H9 (cell line): ENCODE results near the gene PLXNB2. TPM values are rescaled to one million over a fixed set of nuclear protein-coding genes. Genes with fewer than 3 reads are reported as not detected.

ENCODE experiments used
- DNase-seq: peaks from one replicate; pipeline ENCODE4 v3.0.0-alpha.2; 2017
- H2AFZ ChIP-seq: one replicate; pipeline ENCODE4 v1.6.1; 2013; ENCODE audit warnings: mild to moderate bottlenecking, low read length, control low read depth, moderate library complexity
- H2AK5ac ChIP-seq: 2 replicates; pipeline ENCODE4 v1.6.1; 2013; ENCODE audit warnings: low read length, control low read depth, mixed read lengths; ENCODE audit not compliant: insufficient read length
- H2BK120ac ChIP-seq: one replicate; pipeline ENCODE4 v1.6.1; 2013; ENCODE audit warnings: low read depth, mild to moderate bottlenecking, low read length, control low read depth, inconsistent platforms; ENCODE audit not compliant: poor library complexity, severe bottlenecking
- H2BK12ac ChIP-seq: 2 replicates; pipeline ENCODE4 v1.6.1; 2013; ENCODE audit warnings: low read length, control low read depth, mixed read lengths, low read depth; ENCODE audit not compliant: insufficient read length
- H2BK15ac ChIP-seq: 2 replicates; pipeline ENCODE4 v1.6.1; 2013; ENCODE audit warnings: low read depth, low read length, control low read depth
- H2BK20ac ChIP-seq: one replicate; pipeline ENCODE4 v1.6.1; 2013; ENCODE audit warnings: low read depth, mild to moderate bottlenecking, low read length, control low read depth, inconsistent platforms; ENCODE audit not compliant: poor library complexity, severe bottlenecking
- H2BK5ac ChIP-seq: 2 replicates; pipeline ENCODE4 v1.6.1; 2013; ENCODE audit warnings: low read length, control low read depth, mixed read lengths; ENCODE audit not compliant: insufficient read length
- H3K14ac ChIP-seq: 2 replicates; pipeline ENCODE4 v1.6.1; 2013; ENCODE audit warnings: low read length, control low read depth; ENCODE audit not compliant: insufficient read depth
- H3K18ac ChIP-seq: 2 replicates; pipeline ENCODE4 v1.6.1; 2013; ENCODE audit warnings: low read depth, mild to moderate bottlenecking, mixed read lengths, low read length, control low read depth; ENCODE audit not compliant: insufficient read length
- H3K23ac ChIP-seq: 2 replicates; pipeline ENCODE4 v1.6.1; 2013; ENCODE audit warnings: low read length, control low read depth, mixed read lengths, low read depth; ENCODE audit not compliant: insufficient read length
- H3K23me2 ChIP-seq: 2 replicates; pipeline ENCODE4 v1.6.1; 2013; ENCODE audit warnings: low read depth, mild to moderate bottlenecking, mixed read lengths, low read length, control low read depth; ENCODE audit not compliant: insufficient read length, poor library complexity, severe bottlenecking
- H3K27ac ChIP-seq: 2 replicates; pipeline ENCODE4 v1.5.1; 2013; ENCODE audit warnings: low read length, control low read depth, mixed read lengths, low read depth; ENCODE audit not compliant: insufficient read length
- H3K27me3 ChIP-seq: 2 replicates; pipeline ENCODE4 v1.6.1; 2013; ENCODE audit warnings: low read length, control low read depth, inconsistent platforms; ENCODE audit not compliant: insufficient read depth
- H3K4ac ChIP-seq: 2 replicates; pipeline ENCODE4 v1.6.1; 2013; ENCODE audit warnings: low read depth, mild to moderate bottlenecking, control low read depth, inconsistent platforms, low read length, moderate library complexity
- H3K4me1 ChIP-seq: 2 replicates; pipeline ENCODE4 v1.6.1; 2013; ENCODE audit warnings: low read length, control low read depth, inconsistent platforms; ENCODE audit not compliant: insufficient read depth
- H3K4me2 ChIP-seq: 2 replicates; pipeline ENCODE4 v1.6.1; 2013; ENCODE audit warnings: low read length, control low read depth, mixed read lengths; ENCODE audit not compliant: insufficient read length, insufficient read depth
- H3K56ac ChIP-seq: 2 replicates; pipeline ENCODE4 v1.6.1; 2013; ENCODE audit warnings: low read depth, mild to moderate bottlenecking, mixed read lengths, low read length, control low read depth; ENCODE audit not compliant: insufficient read length
- H3K79me1 ChIP-seq: 2 replicates; pipeline ENCODE4 v1.6.1; 2013; ENCODE audit warnings: low read depth, mild to moderate bottlenecking, moderate library complexity, low read length, control low read depth, inconsistent platforms; ENCODE audit not compliant: insufficient read depth, poor library complexity, severe bottlenecking
- H3K79me2 ChIP-seq: 2 replicates; pipeline ENCODE4 v1.6.1; 2013; ENCODE audit warnings: low read length, control low read depth, inconsistent platforms; ENCODE audit not compliant: insufficient read depth
- H3K9ac ChIP-seq: 2 replicates; pipeline ENCODE4 v1.6.1; 2013; ENCODE audit warnings: low read length, control low read depth, mixed read lengths; ENCODE audit not compliant: insufficient read length; ENCODE audit errors: extremely low read depth
- H3K9me3 ChIP-seq: one replicate; pipeline ENCODE4 v1.6.1; 2013; ENCODE audit warnings: low read depth, low read length, inconsistent platforms; ENCODE audit not compliant: control insufficient read depth
- H3T11ph ChIP-seq: one replicate; pipeline ENCODE4 v1.6.1; 2013; ENCODE audit warnings: mild to moderate bottlenecking, low read length, control low read depth, inconsistent platforms
- H4K20me1 ChIP-seq: one replicate; pipeline ENCODE4 v1.6.1; 2013; ENCODE audit not compliant: control insufficient read depth, insufficient read length, insufficient read depth
- H4K5ac ChIP-seq: 2 replicates; pipeline ENCODE4 v1.6.1; 2013; ENCODE audit warnings: low read depth, mild to moderate bottlenecking, mixed read lengths, low read length, control low read depth; ENCODE audit not compliant: insufficient read length
- H4K8ac ChIP-seq: replicated peaks from 2 replicates; pipeline ENCODE4 v1.6.1; 2013; ENCODE audit warnings: low read length, control low read depth, mixed read lengths, low read depth; ENCODE audit not compliant: insufficient read length
- H4K91ac ChIP-seq: 2 replicates; pipeline ENCODE4 v1.6.1; 2013; ENCODE audit warnings: low read depth, mild to moderate bottlenecking, moderate library complexity, mixed read lengths, low read length, control low read depth; ENCODE audit not compliant: insufficient read length
- H3K27ac Mint-ChIP-seq, 3 experiments: 2 replicates in 2 of 3; 3 replicates in 1 of 3; pipeline ENCODE4 v1.8.0; 2020 to 2021; ENCODE audit warnings: mixed read lengths in 3 of 3, mild to moderate bottlenecking in 1 of 3, moderate library complexity in 1 of 3
- H3K27me3 Mint-ChIP-seq: 2 replicates; pipeline ENCODE4 v1.8.0; 2021; ENCODE audit warnings: low read depth, mild to moderate bottlenecking, moderate library complexity, mixed read lengths
- H3K36me3 Mint-ChIP-seq, 3 experiments: 2 replicates in 2 of 3; 3 replicates in 1 of 3; pipeline ENCODE4 v1.8.0; 2020 to 2021; ENCODE audit warnings: low read depth in 3 of 3, mixed read lengths in 3 of 3; ENCODE audit not compliant: insufficient read depth in 1 of 3
- H3K4me1 Mint-ChIP-seq, 2 experiments: 2 replicates each; pipeline ENCODE4 v1.8.0; 2020; ENCODE audit warnings: mixed read lengths in 2 of 2
- H3K4me3 Mint-ChIP-seq, 2 experiments: 2 replicates in 1 of 2; 3 replicates in 1 of 2; pipeline ENCODE4 v1.8.0; 2020 to 2021; ENCODE audit warnings: mild to moderate bottlenecking in 2 of 2, mixed read lengths in 2 of 2, moderate library complexity in 1 of 2
- H3K9me3 Mint-ChIP-seq, 2 experiments: 2 replicates in 1 of 2; 3 replicates in 1 of 2; pipeline ENCODE4 v1.8.0; 2020; ENCODE audit warnings: mild to moderate bottlenecking in 2 of 2, mixed read lengths in 2 of 2, moderate library complexity in 1 of 2
- WGBS: extraction: QIAGEN DNeasy Blood & Tissue Kit; methylation state at CpG from one replicate; pipeline ENCODE4 v1.1.7; 2013; ENCODE audit warnings: missing lambda C conversion rate, low lambda C conversion rate, mixed read lengths; ENCODE audit not compliant: insufficient read length; ENCODE audit errors: extremely low coverage; 5-methylcytosine and 5-hydroxymethylcytosine counted together
- total RNA-seq: library from RNA; stranded (reverse); gene quantifications from 2 replicates; pipeline ENCODE4 v1.2.1, GENCODE V29; 2021
- TF ChIP-seq, protein P1 (sequence below): fragments of 200-600 bp; sonication (generic); conservative IDR thresholded peaks from 3 replicates; pipeline ENCODE4 v1.8.0; 2021; ENCODE audit warnings: antibody characterized with exemption, mild to moderate bottlenecking

The PLXNB2 gene
- total RNA-seq, 1 experiment from 2014 or later: 87.6 TPM

DNA sequence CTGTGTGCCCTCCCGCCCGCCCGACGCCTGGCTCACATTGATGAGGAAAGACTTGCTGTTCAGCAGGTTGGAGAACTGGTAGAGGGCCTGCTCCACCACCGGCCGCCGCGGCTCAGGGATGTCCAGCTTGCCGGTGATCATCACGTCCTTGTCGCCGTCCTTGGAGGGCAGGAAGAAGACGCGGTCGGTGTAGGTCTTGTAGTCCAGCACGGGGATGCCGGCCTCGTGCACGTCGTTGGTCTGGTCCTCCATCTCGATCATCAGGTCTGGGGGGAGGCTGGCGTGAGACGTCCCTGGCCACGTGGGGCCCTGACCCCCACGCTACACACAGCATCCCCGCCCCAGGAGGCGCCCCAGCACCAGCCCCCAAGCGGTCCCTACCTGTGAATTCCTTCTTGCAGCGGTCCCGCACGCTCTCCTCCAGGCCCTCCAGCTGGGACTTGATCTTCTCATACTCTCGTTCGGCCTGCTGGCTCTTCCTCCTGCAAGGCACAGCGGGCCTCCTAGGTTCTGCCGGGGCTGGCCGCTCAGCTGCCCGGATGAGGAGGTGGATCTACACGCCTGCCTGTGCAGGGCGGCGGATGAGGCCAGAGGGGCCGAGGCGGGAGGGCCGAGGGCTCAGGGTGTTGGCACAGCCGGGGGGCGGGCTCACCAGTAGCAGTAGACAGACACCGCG lies 26.6 kb downstream of the PLXNB2 start:
- no peak overlapping the region for H4K91ac ChIP-seq
- H3K23ac ChIP-seq: no peak overlapping the region
- H3K18ac ChIP-seq: no peak overlapping the region
- no peak overlapping the region for H3K4me2 ChIP-seq
- H3K27ac ChIP-seq: no peak overlapping the region
- H4K5ac ChIP-seq: no peak overlapping the region
- H2BK20ac ChIP-seq: no peak overlapping the region
- Mint-ChIP-seq H3K36me3 (peaks cover 37 to 62% (median 59%) of the 10 kb centered on the region in 3 experiments), H3K4me1 (no peaks in the 10 kb centered on the region), H3K27ac (no peak overlapping the region), H3K4me3 (no peak overlapping the region), H3K27me3 (no peaks in the 10 kb centered on the region), H3K9me3 (peaks cover 6 to 9% of the 10 kb centered on the region in 2 experiments)
- H3K4me1 ChIP-seq: no peaks in the 10 kb centered on the region
- H3K27me3 ChIP-seq: no peaks in the 10 kb centered on the region
- no peak overlapping the region for H2BK120ac ChIP-seq
- H3K79me2 ChIP-seq: no peaks in the 10 kb centered on the region
- no peak overlapping the region for H2AFZ ChIP-seq
- DNase-seq: no peak
- no peak overlapping the region for H3T11ph ChIP-seq
- no peak overlapping the region for H4K8ac ChIP-seq
- H2BK15ac ChIP-seq: no peak overlapping the region
- TF ChIP-seq, protein P1, sequence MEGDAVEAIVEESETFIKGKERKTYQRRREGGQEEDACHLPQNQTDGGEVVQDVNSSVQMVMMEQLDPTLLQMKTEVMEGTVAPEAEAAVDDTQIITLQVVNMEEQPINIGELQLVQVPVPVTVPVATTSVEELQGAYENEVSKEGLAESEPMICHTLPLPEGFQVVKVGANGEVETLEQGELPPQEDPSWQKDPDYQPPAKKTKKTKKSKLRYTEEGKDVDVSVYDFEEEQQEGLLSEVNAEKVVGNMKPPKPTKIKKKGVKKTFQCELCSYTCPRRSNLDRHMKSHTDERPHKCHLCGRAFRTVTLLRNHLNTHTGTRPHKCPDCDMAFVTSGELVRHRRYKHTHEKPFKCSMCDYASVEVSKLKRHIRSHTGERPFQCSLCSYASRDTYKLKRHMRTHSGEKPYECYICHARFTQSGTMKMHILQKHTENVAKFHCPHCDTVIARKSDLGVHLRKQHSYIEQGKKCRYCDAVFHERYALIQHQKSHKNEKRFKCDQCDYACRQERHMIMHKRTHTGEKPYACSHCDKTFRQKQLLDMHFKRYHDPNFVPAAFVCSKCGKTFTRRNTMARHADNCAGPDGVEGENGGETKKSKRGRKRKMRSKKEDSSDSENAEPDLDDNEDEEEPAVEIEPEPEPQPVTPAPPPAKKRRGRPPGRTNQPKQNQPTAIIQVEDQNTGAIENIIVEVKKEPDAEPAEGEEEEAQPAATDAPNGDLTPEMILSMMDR: no peak
- H3K56ac ChIP-seq: no peak overlapping the region
- no peak overlapping the region for H3K14ac ChIP-seq
- H2AK5ac ChIP-seq: no peak overlapping the region
- H3K79me1 ChIP-seq: no peaks in the 10 kb centered on the region
- H3K9me3 ChIP-seq: no peaks in the 10 kb centered on the region
- no CpG with 5 or more reads among the region's 47 CpGs for WGBS
- no peak overlapping the region for H2BK5ac ChIP-seq
- peaks cover 3% of the 10 kb centered on the region for H3K23me2 ChIP-seq
- no peaks in the 10 kb centered on the region for H4K20me1 ChIP-seq
- no peak overlapping the region for H2BK12ac ChIP-seq
- H3K9ac ChIP-seq: no peak overlapping the region
- H3K4ac ChIP-seq: no peak overlapping the region
